SU-DHL-6 (cell line): ENCODE measurements around the gene SLC35G6.

Experiments used
- EZH2phosphoT487 ChIP-seq: fragments of 200-600 bp; sonication (generic), shearing (Covaris generic); conservative IDR thresholded peaks from 2 replicates; pipeline ENCODE4 v1.6.1; 2018; ENCODE audit warnings: mild to moderate bottlenecking, antibody characterized with exemption, low read length, moderate library complexity, mixed read lengths
- TF ChIP-seq, protein P1 (sequence below): fragments of 200-600 bp; sonication (generic); IDR thresholded peaks from one replicate; pipeline ENCODE4 v1.5.1; 2017; ENCODE audit warnings: antibody characterized with exemption, mild to moderate bottlenecking, low read length, moderate library complexity; ENCODE audit not compliant: insufficient read depth, poor library complexity, severe bottlenecking

DNA sequence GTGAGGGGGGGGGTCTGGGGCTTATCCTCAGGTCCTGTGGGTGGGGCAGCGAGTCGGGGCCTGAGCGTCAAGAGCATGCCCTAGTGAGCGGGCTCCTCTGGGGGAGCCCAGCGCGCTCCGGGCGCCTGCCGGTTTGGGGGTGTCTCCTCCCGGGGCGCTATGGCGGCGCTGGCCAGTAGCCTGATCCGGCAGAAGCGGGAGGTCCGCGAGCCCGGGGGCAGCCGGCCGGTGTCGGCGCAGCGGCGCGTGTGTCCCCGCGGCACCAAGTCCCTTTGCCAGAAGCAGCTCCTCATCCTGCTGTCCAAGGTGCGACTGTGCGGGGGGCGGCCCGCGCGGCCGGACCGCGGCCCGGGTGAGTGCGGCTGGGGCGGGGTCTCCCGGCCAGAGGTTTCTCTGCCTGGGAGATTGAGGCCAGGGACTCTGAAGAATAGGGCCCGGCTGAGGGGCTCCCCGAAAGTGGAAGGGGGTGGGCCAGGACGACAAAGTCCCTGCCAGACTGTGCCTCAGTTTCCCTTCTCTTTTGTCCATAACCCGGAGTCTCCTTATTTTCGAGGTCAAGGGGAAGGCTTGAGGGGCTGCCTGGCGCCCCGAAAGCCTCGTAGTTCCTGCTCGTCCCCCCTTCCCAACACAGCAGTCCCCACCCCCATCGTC, 41.7 kb upstream of the SLC35G6 start, which contains the start of gene FGF11:
- TF ChIP-seq, protein P1, sequence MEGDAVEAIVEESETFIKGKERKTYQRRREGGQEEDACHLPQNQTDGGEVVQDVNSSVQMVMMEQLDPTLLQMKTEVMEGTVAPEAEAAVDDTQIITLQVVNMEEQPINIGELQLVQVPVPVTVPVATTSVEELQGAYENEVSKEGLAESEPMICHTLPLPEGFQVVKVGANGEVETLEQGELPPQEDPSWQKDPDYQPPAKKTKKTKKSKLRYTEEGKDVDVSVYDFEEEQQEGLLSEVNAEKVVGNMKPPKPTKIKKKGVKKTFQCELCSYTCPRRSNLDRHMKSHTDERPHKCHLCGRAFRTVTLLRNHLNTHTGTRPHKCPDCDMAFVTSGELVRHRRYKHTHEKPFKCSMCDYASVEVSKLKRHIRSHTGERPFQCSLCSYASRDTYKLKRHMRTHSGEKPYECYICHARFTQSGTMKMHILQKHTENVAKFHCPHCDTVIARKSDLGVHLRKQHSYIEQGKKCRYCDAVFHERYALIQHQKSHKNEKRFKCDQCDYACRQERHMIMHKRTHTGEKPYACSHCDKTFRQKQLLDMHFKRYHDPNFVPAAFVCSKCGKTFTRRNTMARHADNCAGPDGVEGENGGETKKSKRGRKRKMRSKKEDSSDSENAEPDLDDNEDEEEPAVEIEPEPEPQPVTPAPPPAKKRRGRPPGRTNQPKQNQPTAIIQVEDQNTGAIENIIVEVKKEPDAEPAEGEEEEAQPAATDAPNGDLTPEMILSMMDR, result no peak
- TF ChIP-seq EZH2phosphoT487, result no peak
